RWPE2 (cell line): ENCODE data around the gene POU6F1.

Experiments
- ATAC-seq: fragments of 200-7000 bp; cut with Tn5 transposase; 3 replicates; pipeline ENCODE4 v1.9.1; 2021; ENCODE audit warnings: low read depth
- DNase-seq: peaks from one replicate; pipeline ENCODE4 v3.0.0-alpha.2; 2020; ENCODE audit warnings: low spot score
- H3K27ac ChIP-seq: fragments of 450-650 bp; 2 replicates; pipeline ENCODE4 v1.5.1; 2017; ENCODE audit warnings: mild to moderate bottlenecking; ENCODE audit not compliant: poor library complexity, severe bottlenecking
- H3K27me3 ChIP-seq: fragments of 250-450 bp; sonication (Bioruptor Pico); 2 replicates; pipeline ENCODE4 v1.5.1; 2021; ENCODE audit warnings: mild to moderate bottlenecking, moderate library complexity; ENCODE audit not compliant: insufficient read depth, poor library complexity, severe bottlenecking
- H3K36me3 ChIP-seq: fragments of 250-450 bp; sonication (Bioruptor Pico); 2 replicates; pipeline ENCODE4 v1.5.1; 2020; ENCODE audit warnings: low read depth, mild to moderate bottlenecking, moderate library complexity
- H3K4me1 ChIP-seq: fragments of 250-450 bp; sonication (Bioruptor Pico); 2 replicates; pipeline ENCODE4 v1.5.1; 2021; ENCODE audit warnings: mild to moderate bottlenecking, moderate library complexity; ENCODE audit not compliant: insufficient read depth, poor library complexity, severe bottlenecking
- H3K4me3 ChIP-seq: fragments of 250-450 bp; sonication (Bioruptor Pico); 2 replicates; pipeline ENCODE4 v1.5.1; 2021; ENCODE audit warnings: mild to moderate bottlenecking, moderate library complexity; ENCODE audit not compliant: severe bottlenecking
- H3K9me3 ChIP-seq: fragments of 250-450 bp; sonication (Bioruptor Pico); 2 replicates; pipeline ENCODE4 v1.5.1; 2021; ENCODE audit warnings: mild to moderate bottlenecking, moderate library complexity; ENCODE audit not compliant: severe bottlenecking
- TF ChIP-seq, protein P1 (sequence below): fragments of 450-650 bp; IDR thresholded peaks from one replicate; pipeline ENCODE4 v1.5.1; 2017; ENCODE audit warnings: mild to moderate bottlenecking, moderate library complexity; ENCODE audit not compliant: poor library complexity, severe bottlenecking

The POU6F1 gene

DNA sequence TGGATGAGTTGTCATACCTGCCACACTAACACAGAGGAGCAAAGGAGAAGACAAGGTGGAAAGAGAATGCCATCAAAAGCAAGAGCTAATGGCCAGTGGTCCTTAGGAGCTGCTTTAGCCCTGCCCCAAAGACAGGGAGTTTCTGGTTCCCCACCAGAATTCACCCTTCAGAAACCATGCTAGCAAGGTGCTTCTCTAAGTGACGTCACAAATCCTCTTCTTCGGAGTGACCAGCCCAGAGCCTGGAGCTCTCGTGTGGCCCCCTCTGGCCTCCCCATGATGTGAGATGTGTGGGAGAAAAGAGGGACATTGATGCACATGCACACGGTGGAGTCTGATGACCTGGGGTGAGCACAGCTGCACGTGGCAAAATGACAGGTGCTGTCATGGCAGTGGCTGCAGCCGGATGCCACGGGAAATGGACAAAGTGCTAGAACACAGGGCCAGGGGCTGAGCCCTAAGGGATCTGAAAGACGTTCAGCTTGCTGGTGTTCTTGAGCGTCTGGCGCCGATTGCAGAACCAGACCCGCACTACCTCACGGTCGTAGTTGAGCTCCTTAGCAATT lies 28.0 kb downstream of the POU6F1 start:
- no peaks in the 10 kb centered on the region for H3K27me3 ChIP-seq
- H3K27ac ChIP-seq: no peak overlapping the region
- H3K4me3 ChIP-seq: no peak overlapping the region
- TF ChIP-seq, protein P1, sequence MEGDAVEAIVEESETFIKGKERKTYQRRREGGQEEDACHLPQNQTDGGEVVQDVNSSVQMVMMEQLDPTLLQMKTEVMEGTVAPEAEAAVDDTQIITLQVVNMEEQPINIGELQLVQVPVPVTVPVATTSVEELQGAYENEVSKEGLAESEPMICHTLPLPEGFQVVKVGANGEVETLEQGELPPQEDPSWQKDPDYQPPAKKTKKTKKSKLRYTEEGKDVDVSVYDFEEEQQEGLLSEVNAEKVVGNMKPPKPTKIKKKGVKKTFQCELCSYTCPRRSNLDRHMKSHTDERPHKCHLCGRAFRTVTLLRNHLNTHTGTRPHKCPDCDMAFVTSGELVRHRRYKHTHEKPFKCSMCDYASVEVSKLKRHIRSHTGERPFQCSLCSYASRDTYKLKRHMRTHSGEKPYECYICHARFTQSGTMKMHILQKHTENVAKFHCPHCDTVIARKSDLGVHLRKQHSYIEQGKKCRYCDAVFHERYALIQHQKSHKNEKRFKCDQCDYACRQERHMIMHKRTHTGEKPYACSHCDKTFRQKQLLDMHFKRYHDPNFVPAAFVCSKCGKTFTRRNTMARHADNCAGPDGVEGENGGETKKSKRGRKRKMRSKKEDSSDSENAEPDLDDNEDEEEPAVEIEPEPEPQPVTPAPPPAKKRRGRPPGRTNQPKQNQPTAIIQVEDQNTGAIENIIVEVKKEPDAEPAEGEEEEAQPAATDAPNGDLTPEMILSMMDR: no peak
- H3K4me1 ChIP-seq: no peaks in the 10 kb centered on the region
- no peaks in the 10 kb centered on the region for H3K36me3 ChIP-seq
- ATAC-seq (no peak), DNase-seq (no peak)
- no peaks in the 10 kb centered on the region for H3K9me3 ChIP-seq

DNA sequence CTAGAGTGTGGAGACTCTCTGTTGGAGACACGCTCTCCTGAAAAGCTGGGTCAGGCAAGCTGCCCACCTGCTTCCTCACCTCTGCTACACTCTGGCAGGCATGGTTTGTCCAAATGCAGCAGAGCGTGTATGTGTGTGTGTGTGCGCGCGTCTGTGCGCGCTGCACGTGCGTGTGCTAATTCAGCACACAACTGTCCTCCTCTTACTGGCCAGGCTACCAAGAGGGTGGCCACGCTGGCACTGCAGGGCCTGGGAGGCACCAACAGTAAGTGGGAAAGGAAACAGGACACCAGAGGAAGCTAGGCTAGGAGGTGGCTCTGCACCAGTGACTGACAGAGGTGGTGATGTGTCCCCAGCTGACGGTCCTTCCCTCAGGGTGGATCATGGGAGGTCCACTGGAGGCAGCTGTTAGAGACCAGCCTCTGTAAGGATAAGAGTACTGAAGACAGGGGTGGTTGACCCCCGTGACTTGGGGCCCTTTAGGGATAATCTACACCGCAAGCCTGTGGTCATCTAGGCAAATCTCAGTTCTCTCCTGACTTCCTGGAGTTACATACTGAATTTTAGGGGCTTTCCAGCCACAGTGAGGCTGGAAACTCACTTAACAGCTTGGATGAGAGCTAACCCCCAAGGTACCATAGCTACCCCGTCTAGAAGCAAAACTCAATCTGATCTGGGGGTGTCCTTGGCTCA lies 29.4 kb downstream of the POU6F1 start:
- DNase-seq (no peak), ATAC-seq (no peak)
- no peaks in the 10 kb centered on the region for H3K9me3 ChIP-seq
- H3K4me1 ChIP-seq: no peaks in the 10 kb centered on the region
- H3K4me3 ChIP-seq: no peak overlapping the region
- no peaks in the 10 kb centered on the region for H3K36me3 ChIP-seq
- no peak overlapping the region for H3K27ac ChIP-seq
- no peaks in the 10 kb centered on the region for H3K27me3 ChIP-seq
- TF ChIP-seq, protein P1: no peak

DNA sequence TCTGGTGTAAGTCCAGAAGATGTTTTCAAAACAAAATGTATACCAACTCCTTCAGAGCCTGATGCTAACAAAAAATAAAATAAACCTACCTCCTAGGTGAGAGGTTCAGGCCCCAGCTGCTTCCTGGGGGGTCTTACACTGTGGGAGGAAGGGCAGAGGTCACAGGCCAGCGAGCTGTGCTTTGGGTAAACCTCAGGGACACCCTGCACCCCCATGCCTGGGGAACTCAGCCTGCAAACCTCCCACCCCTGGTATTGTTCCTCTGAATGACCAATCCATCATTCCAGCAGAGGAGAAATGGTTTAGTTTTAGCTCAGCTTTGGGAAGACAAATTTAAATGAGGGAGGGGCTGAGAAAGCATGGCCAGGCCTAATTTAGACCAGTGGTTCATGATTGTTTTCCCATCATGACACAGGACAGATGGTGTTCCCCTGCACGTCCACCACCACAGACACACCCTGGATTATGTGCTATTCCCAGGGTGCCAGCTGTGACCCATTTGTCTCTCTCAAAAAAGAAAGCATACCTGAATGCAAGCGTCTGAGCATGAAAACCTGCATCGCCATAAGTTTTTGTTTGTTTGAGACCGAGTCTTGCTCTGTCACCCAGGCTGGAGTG lies 30.4 kb downstream of the POU6F1 start:
- no peak overlapping the region for H3K4me3 ChIP-seq
- TF ChIP-seq, protein P1: no peak
- no peak for ATAC-seq
- no peaks in the 10 kb centered on the region for H3K27me3 ChIP-seq
- H3K27ac ChIP-seq: no peak overlapping the region
- H3K9me3 ChIP-seq: no peaks in the 10 kb centered on the region
- no peaks in the 10 kb centered on the region for H3K36me3 ChIP-seq
- no peaks in the 10 kb centered on the region for H3K4me1 ChIP-seq
- DNase-seq: no peak

DNA sequence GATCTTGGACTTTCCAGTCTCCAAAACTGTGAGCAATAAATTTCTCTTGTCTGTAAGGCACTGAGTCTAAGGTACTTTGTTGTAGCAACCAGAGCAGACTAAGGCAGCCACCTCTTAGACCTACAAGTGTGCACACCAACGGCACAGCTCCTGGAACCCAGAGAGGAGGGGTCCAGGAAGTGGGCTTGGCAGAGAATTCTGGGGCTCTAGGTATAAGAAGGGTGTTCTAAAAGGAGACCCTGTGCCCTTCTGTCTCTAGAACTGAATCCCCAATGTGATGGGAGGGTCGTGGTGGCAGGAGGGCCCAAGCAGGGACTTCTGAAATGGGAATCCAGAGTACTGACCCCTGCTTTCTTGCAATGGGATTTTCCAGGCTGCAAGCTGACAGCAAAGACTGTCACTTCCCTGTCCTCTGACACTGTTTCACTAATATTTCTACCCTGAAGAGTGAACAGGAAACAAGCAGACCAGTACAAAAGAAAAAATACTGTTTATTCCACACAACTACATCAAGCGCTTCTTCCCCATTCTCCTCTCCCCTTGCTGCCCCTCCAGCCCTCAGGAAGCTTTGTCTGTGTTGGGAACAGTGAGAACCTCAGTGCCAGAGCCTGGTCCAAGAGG lies 31.3 kb downstream of the POU6F1 start:
- no peaks in the 10 kb centered on the region for H3K4me1 ChIP-seq
- no peak for ATAC-seq
- TF ChIP-seq, protein P1: no peak

More for the DNA sequence above, 31.3 kb downstream of the POU6F1 start:
- no peak overlapping the region for H3K4me3 ChIP-seq
- no peak overlapping the region for H3K27ac ChIP-seq
- H3K27me3 ChIP-seq: no peaks in the 10 kb centered on the region
- no peaks in the 10 kb centered on the region for H3K9me3 ChIP-seq
- H3K36me3 ChIP-seq: no peaks in the 10 kb centered on the region
- no peak for DNase-seq
